GM18507 (cell line): ENCODE measurements around the gene EVI5.
"Not testable (repeated sequence)": the region's sequence is repeated elsewhere in the genome, so short reads cannot be mapped to it uniquely, and the experiment has no call there.

Experiments used
- DNase-seq: peaks from one replicate; pipeline ENCODE4 v3.0.0; 2011; ENCODE audit warnings: low read depth; ENCODE audit not compliant: insufficient read length; ENCODE audit errors: extremely low spot score
- FAIRE-seq: peaks from 2 replicates; lab custom pipeline; 2011; peaks lifted over from hg19 to GRCh38; lab: Jason Lieb, UNC

The EVI5 gene

GRCh38 chr1:92797297-92797696, 12.4 kb upstream of the EVI5 start:
- DNase-seq (no peak), FAIRE-seq (no peak)

GRCh38 chr1:92795166-92795565, 10.3 kb upstream of the EVI5 start:
- DNase-seq (no peak), FAIRE-seq (no peak)

GRCh38 chr1:92792340-92792782, 7.5 kb upstream of the EVI5 start:
- DNase-seq (no peak), FAIRE-seq (no peak)

GRCh38 chr1:92791487-92792066, 6.7 kb upstream of the EVI5 start:
- FAIRE-seq (no peak), DNase-seq (no peak)

- FAIRE-seq (no peak), DNase-seq (no peak)
These were observed 6.0 kb upstream of the EVI5 start for GRCh38 chr1:92790867-92791266.

- FAIRE-seq (no peak), DNase-seq (no peak)
These were observed 5.2 kb upstream of the EVI5 start for GRCh38 chr1:92790081-92790480.

- DNase-seq = no peak
- FAIRE-seq = no peak
These were observed 1.4 kb upstream of the EVI5 start for GRCh38 chr1:92786111-92786901.

- FAIRE-seq (peak; percentile 67), DNase-seq (peak; percentile 20)
These were observed 778 bp downstream of the EVI5 start for GRCh38 chr1:92784021-92784638.

- DNase-seq, FAIRE-seq: not testable (repeated sequence)
These were observed 1.4 kb downstream of the EVI5 start for GRCh38 chr1:92783550-92783949.

- FAIRE-seq (no peak), DNase-seq (no peak)
These were observed 6.5 kb downstream of the EVI5 start for GRCh38 chr1:92778376-92778775.

GRCh38 chr1:92774407-92774806, 10.5 kb downstream of the EVI5 start:
- DNase-seq (no peak), FAIRE-seq (no peak)

- DNase-seq, FAIRE-seq: not testable (repeated sequence)
These were observed 11.2 kb downstream of the EVI5 start for GRCh38 chr1:92773749-92774148.

GRCh38 chr1:92769856-92770255, 15.1 kb downstream of the EVI5 start:
- DNase-seq = no peak
- FAIRE-seq = no peak

GRCh38 chr1:92768915-92769314, 16.0 kb downstream of the EVI5 start:
- FAIRE-seq = no peak
- DNase-seq = no peak

- no peak for DNase-seq
- FAIRE-seq = no peak
These were observed 16.6 kb downstream of the EVI5 start for GRCh38 chr1:92768296-92768695.

GRCh38 chr1:92764116-92764515, 20.8 kb downstream of the EVI5 start:
- DNase-seq (no peak), FAIRE-seq (no peak)

- FAIRE-seq = no peak
These were observed 22.6 kb downstream of the EVI5 start for GRCh38 chr1:92762355-92762754.

GRCh38 chr1:92759361-92759760, 25.5 kb downstream of the EVI5 start:
- DNase-seq (no peak), FAIRE-seq (no peak)

More at GRCh38 chr1:92762355-92762754, 22.6 kb downstream of the EVI5 start:
- no peak for DNase-seq

GRCh38 chr1:92756537-92756936, 28.4 kb downstream of the EVI5 start:
- DNase-seq (no peak), FAIRE-seq (no peak)

- DNase-seq (no peak), FAIRE-seq (no peak)
These were observed 29.1 kb downstream of the EVI5 start for GRCh38 chr1:92755541-92756461.
